Globus pallidus (tissue), 1 donor: ENCODE results near the gene PDCL3.
A peak's percentile ranks its signal among the peaks of the same experiment; 100 is the strongest.

Source experiments
- DNase-seq: peaks from one replicate; pipeline ENCODE4 v3.0.0-alpha.2; 2015; ENCODE audit warnings: low spot score

The PDCL3 gene

GRCh38 chr2:100560216-100560830 is 2.5 kb upstream of the PDCL3 start:
- DNase-seq: no peak

- no peak for DNase-seq
These were observed 1.6 kb upstream of the PDCL3 start for GRCh38 chr2:100561191-100561590.

- no peak for DNase-seq
These were observed 834 bp downstream of the PDCL3 start for GRCh38 chr2:100563407-100564247.

GRCh38 chr2:100568989-100569388 is 6.2 kb downstream of the PDCL3 start:
- no peak for DNase-seq

GRCh38 chr2:100571668-100572067 is 8.9 kb downstream of the PDCL3 start:
- DNase-seq: no peak

GRCh38 chr2:100577777-100578176 is 15.0 kb downstream of the PDCL3 start:
- no peak for DNase-seq

- peak; percentile 53 for DNase-seq
These were observed 17.8 kb downstream of the PDCL3 start for GRCh38 chr2:100580367-100581276.

- DNase-seq: no peak
These were observed 18.5 kb downstream of the PDCL3 start for GRCh38 chr2:100581277-100581612.

GRCh38 chr2:100584816-100585215 is 22.0 kb downstream of the PDCL3 start:
- DNase-seq: no peak

- DNase-seq: no peak
These were observed 25.4 kb downstream of the PDCL3 start for GRCh38 chr2:100588071-100588786.

GRCh38 chr2:100589527-100589926 is 26.7 kb downstream of the PDCL3 start:
- DNase-seq: no peak

GRCh38 chr2:100592226-100592625 is 29.4 kb downstream of the PDCL3 start:
- no peak for DNase-seq

- no peak for DNase-seq
These were observed 33.7 kb downstream of the PDCL3 start for GRCh38 chr2:100596465-100596864.

- no peak for DNase-seq
These were observed 36.8 kb downstream of the PDCL3 start for GRCh38 chr2:100599566-100599965.

GRCh38 chr2:100601661-100602060 is 38.9 kb downstream of the PDCL3 start:
- DNase-seq: no peak

GRCh38 chr2:100603414-100603813 is 40.6 kb downstream of the PDCL3 start:
- DNase-seq: no peak

GRCh38 chr2:100603948-100604633 is 41.3 kb downstream of the PDCL3 start:
- DNase-seq: peak; percentile 31

GRCh38 chr2:100606332-100606725 is 43.5 kb downstream of the PDCL3 start:
- DNase-seq: no peak

- DNase-seq: peak; percentile 31
These were observed 44.0 kb downstream of the PDCL3 start for GRCh38 chr2:100606726-100607343.

GRCh38 chr2:100610381-100610831 is 47.6 kb downstream of the PDCL3 start:
- peak; percentile 62 for DNase-seq
